Measurements from ENCODE around the gene ZNF136. TPM values are rescaled to one million over a fixed set of nuclear protein-coding genes. Genes with fewer than 3 reads are reported as not detected.
A peak's percentile ranks its signal among the peaks of the same experiment; 100 is the strongest.

Gene ZNF136
- total and polyA plus RNA-seq, 2 of the 13 experiments (the other 11 are each of a cell fraction or from before 2014, with no cell fraction given) = 2.5 to 10.2 TPM

DNA sequence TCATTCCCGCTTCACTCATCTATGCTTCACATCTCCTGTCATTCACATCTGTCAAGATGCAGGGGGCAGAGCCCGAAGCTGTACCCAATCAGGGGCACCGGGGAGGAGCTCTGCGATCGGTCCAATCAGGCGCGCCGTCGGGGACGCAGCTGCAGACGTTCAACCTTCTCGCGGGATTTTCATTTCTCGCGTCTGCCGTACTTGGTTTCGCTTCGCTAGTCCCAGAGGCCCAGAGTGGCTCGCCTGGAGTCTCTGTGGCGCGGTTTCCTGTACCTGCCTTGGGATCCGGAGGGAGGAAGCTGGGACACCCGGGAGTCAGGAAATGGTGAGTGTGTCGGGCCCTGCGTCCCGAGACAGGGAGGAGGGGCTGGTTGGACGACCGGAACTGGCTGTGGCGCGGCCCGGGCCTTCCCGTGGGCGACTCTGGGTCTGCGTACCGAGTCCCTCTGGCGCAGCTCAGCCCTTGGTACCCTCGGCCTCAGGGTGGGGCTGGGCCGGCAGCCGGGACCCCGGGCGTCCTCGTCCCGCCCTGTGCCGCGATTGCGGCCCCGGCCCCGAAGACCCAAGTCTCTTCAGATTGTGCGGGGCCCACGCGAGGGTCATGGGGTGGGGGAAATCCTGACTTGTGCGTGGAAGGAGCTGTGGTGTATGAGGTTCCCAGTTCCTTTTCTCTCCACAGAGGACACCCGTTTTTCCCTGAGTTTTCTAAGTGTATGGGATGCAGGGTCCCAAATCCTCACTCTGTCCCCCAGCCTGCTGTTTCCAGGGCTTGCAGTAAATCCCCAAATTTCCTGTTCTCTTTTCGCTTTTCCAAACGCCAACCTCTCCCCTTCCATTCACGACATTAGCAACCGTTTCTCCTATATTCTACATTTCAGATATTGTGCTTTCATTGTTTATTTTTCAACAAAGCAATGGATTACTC, at the start of gene ZNF136 (continued):
- TF ChIP-seq, protein P1, sequence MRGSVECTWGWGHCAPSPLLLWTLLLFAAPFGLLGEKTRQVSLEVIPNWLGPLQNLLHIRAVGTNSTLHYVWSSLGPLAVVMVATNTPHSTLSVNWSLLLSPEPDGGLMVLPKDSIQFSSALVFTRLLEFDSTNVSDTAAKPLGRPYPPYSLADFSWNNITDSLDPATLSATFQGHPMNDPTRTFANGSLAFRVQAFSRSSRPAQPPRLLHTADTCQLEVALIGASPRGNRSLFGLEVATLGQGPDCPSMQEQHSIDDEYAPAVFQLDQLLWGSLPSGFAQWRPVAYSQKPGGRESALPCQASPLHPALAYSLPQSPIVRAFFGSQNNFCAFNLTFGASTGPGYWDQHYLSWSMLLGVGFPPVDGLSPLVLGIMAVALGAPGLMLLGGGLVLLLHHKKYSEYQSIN (CRISPR knock-in tag; IDR thresholded peaks at IDR 0.05; ENCODE audit: borderline replicate concordance) = no peak
- TF ChIP-seq CREM (IDR thresholded peaks at IDR 0.05) (peak; percentile 60), CREM (CRISPR knock-in tag; IDR thresholded peaks at IDR 0.05) (no peak), ZNF121 (CRISPR knock-in tag; IDR thresholded peaks at IDR 0.05) (0 out of 2 replicates have a peak, but pooled peaks have one; percentile 10), ZNF552 (CRISPR knock-in tag; IDR thresholded peaks at IDR 0.05; ENCODE audit: borderline replicate concordance) (no peak; the same call in 1 of the 2 replicates), ZNF180 (CRISPR knock-in tag; IDR thresholded peaks at IDR 0.05; ENCODE audit: borderline replicate concordance, low read depth) (no peak), BCL6 (CRISPR knock-in tag; IDR thresholded peaks at IDR 0.05) (no peak), ZFP36L2 (CRISPR knock-in tag; IDR thresholded peaks at IDR 0.05) (no peak), ATF7-NPFF (CRISPR knock-in tag; IDR thresholded peaks at IDR 0.05; ENCODE audit: low read depth) (no peak; the same call in 1 of the 2 replicates), ZNF850 (CRISPR knock-in tag; conservative IDR thresholded peaks at IDR 0.05) (no peak), SRSF1 (optimal IDR thresholded peaks at IDR 0.05; ENCODE audit: low read depth, low read length) (peak; percentile 84), ZNF790 (CRISPR knock-in tag; IDR thresholded peaks at IDR 0.05; ENCODE audit: borderline replicate concordance) (no peak), CEBPB (IDR thresholded peaks at IDR 0.05; ENCODE audit: borderline replicate concordance, low read depth, low read length) (no peak), JDP2 (CRISPR knock-in tag; IDR thresholded peaks at IDR 0.05; ENCODE audit: borderline replicate concordance) (no peak), NCOA2 (CRISPR knock-in tag; IDR thresholded peaks at IDR 0.05) (no peak), PHF5A (CRISPR knock-in tag; IDR thresholded peaks at IDR 0.05; ENCODE audit: low read depth, unreplicated experiment) (no peak), ZNF746 (CRISPR knock-in tag; IDR thresholded peaks at IDR 0.05) (no peak), ZNF780A (CRISPR knock-in tag; IDR thresholded peaks at IDR 0.05) (no peak), GABPA (IDR thresholded peaks at IDR 0.05; ENCODE audit: low read depth, low read length) (peak; percentile 58), GABPA (CRISPR knock-in tag; IDR thresholded peaks at IDR 0.05; ENCODE audit: low read depth) (peak; percentile 69)
- TF ChIP-seq, protein P2, sequence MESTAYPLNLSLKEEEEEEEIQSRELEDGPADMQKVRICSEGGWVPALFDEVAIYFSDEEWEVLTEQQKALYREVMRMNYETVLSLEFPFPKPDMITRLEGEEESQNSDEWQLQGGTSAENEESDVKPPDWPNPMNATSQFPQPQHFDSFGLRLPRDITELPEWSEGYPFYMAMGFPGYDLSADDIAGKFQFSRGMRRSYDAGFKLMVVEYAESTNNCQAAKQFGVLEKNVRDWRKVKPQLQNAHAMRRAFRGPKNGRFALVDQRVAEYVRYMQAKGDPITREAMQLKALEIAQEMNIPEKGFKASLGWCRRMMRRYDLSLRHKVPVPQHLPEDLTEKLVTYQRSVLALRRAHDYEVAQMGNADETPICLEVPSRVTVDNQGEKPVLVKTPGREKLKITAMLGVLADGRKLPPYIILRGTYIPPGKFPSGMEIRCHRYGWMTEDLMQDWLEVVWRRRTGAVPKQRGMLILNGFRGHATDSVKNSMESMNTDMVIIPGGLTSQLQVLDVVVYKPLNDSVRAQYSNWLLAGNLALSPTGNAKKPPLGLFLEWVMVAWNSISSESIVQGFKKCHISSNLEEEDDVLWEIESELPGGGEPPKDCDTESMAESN (CRISPR knock-in tag; conservative IDR thresholded peaks at IDR 0.05) = no peak
- TF ChIP-seq, protein P3, sequence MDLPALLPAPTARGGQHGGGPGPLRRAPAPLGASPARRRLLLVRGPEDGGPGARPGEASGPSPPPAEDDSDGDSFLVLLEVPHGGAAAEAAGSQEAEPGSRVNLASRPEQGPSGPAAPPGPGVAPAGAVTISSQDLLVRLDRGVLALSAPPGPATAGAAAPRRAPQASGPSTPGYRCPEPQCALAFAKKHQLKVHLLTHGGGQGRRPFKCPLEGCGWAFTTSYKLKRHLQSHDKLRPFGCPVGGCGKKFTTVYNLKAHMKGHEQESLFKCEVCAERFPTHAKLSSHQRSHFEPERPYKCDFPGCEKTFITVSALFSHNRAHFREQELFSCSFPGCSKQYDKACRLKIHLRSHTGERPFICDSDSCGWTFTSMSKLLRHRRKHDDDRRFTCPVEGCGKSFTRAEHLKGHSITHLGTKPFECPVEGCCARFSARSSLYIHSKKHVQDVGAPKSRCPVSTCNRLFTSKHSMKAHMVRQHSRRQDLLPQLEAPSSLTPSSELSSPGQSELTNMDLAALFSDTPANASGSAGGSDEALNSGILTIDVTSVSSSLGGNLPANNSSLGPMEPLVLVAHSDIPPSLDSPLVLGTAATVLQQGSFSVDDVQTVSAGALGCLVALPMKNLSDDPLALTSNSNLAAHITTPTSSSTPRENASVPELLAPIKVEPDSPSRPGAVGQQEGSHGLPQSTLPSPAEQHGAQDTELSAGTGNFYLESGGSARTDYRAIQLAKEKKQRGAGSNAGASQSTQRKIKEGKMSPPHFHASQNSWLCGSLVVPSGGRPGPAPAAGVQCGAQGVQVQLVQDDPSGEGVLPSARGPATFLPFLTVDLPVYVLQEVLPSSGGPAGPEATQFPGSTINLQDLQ (CRISPR knock-in tag; IDR thresholded peaks at IDR 0.05) = 0 out of 2 replicates have a peak, but pooled peaks have one; percentile 73
- TF ChIP-seq, protein P4, sequence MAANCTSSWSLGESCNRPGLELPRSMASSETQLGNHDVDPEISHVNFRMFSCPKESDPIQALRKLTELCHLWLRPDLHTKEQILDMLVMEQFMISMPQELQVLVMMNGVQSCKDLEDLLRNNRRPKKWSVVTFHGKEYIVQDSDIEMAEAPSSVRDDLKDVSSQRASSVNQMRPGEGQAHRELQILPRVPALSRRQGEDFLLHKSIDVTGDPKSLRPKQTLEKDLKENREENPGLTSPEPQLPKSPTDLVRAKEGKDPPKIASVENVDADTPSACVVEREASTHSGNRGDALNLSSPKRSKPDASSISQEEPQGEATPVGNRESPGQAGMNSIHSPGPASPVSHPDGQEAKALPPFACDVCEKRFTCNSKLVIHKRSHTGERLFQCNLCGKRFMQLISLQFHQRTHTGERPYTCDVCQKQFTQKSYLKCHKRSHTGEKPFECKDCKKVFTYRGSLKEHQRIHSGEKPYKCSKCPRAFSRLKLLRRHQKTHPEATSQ (CRISPR knock-in tag; IDR thresholded peaks at IDR 0.05; ENCODE audit: borderline replicate concordance) = no peak; the same call in 1 of the 2 replicates

All from HepG2 (cell line).